GM12801 (cell line): ENCODE measurements around the gene ADAMTSL3.

Source experiments
- CTCF ChIP-seq: IDR thresholded peaks from one replicate; pipeline ENCODE4 v1.5.1; 2011; ENCODE audit warnings: control low read depth; ENCODE audit not compliant: insufficient read length; ENCODE audit errors: extremely low read depth

The ADAMTSL3 gene

DNA sequence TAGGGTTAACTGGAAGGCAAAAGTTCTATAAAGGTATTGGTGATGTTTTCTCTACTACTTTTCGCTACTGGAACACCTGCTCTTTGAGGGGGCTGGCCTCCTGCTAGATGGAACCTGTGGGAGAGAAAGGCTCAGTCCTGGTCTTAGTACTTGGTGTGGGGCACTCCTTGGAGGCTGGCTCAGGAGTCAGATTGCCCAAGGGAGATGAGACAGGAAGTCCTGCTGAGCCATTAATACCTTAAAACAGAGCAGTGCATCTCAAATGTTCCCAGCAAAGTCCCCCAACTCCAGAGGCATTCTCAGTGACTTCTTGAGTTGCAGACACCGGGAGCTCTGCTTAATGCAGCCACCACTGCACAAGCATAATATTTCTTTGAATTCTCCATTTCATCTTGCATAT is 3.1 kb upstream of the ADAMTSL3 start:
- no peak for TF ChIP-seq CTCF

- TF ChIP-seq CTCF: no peak
Measured at GRCh38 chr15:83651541-83651940, 2.4 kb upstream of the ADAMTSL3 start.

GRCh38 chr15:83652626-83653204 is 1.2 kb upstream of the ADAMTSL3 start:
- TF ChIP-seq CTCF: no peak

DNA sequence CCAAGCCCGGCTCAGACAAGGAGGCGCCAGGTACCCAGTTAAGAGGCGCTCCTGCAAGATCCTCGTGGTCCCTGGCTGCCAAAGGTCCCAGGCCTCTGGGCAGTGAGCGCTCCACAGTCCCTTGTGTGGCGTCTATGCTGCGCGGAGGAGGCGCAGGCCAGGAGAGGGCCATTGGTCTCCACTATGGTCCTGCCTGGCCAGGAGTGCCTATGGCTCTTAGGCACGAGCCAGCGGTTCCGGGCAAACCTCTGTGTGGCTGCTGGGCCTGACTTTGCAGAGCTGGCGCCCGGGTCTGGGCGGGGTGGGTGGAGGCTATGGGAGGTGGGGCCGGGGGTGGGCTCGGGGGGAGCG is 660 bp upstream of the ADAMTSL3 start:
- no peak for TF ChIP-seq CTCF

GRCh38 chr15:83654379-83655236 is 685 bp downstream of the ADAMTSL3 start:
- TF ChIP-seq CTCF: no peak

DNA sequence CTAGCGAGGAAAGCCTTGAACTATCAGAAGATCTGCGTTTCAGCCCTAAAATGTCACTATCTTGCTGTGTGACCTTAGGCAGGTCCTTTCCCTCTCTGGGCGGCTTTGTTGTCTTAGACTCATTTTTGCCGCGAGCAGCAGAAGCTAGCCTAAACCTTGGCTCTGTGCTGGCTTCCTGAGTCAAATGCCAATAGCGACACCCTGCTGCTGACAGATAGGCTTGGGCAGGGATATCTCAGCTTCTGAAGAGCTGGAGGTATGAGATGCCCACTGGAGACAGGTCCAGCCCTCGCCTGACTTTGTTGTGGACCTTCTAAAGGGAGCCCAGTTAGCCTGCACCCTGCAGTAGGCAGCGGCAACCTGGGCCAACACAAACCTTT is 1.3 kb downstream of the ADAMTSL3 start:
- TF ChIP-seq CTCF: no peak

GRCh38 chr15:83656192-83656591 is 2.3 kb downstream of the ADAMTSL3 start:
- TF ChIP-seq CTCF: no peak
